VCaP (cell line): ENCODE data around the gene SETD5.

Source experiments
- H3K27ac ChIP-seq: fragments of 450-650 bp; 2 replicates; pipeline ENCODE4 v1.5.1; 2017
- CTCF ChIP-seq: fragments of 450-650 bp; conservative IDR thresholded peaks from 2 replicates; pipeline ENCODE4 v1.5.1; 2017; ENCODE audit warnings: mild to moderate bottlenecking, moderate library complexity

SETD5 gene, protein sequence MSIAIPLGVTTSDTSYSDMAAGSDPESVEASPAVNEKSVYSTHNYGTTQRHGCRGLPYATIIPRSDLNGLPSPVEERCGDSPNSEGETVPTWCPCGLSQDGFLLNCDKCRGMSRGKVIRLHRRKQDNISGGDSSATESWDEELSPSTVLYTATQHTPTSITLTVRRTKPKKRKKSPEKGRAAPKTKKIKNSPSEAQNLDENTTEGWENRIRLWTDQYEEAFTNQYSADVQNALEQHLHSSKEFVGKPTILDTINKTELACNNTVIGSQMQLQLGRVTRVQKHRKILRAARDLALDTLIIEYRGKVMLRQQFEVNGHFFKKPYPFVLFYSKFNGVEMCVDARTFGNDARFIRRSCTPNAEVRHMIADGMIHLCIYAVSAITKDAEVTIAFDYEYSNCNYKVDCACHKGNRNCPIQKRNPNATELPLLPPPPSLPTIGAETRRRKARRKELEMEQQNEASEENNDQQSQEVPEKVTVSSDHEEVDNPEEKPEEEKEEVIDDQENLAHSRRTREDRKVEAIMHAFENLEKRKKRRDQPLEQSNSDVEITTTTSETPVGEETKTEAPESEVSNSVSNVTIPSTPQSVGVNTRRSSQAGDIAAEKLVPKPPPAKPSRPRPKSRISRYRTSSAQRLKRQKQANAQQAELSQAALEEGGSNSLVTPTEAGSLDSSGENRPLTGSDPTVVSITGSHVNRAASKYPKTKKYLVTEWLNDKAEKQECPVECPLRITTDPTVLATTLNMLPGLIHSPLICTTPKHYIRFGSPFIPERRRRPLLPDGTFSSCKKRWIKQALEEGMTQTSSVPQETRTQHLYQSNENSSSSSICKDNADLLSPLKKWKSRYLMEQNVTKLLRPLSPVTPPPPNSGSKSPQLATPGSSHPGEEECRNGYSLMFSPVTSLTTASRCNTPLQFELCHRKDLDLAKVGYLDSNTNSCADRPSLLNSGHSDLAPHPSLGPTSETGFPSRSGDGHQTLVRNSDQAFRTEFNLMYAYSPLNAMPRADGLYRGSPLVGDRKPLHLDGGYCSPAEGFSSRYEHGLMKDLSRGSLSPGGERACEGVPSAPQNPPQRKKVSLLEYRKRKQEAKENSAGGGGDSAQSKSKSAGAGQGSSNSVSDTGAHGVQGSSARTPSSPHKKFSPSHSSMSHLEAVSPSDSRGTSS (N-terminal part only)

GRCh38 chr3:9397332-9397905, at the start of gene SETD5:
Gene SETD5, plus strand, starts transcription at chr3:9397615. Its CDS starts 31,324 bp downstream, at chr3:9428939.
- TF ChIP-seq CTCF, result no peak
- H3K27ac ChIP-seq, result peak within 1 kb of the TSS; percentile 98

GRCh38 chr3:9347887-9348286, 49.5 kb upstream of the SETD5 start:
- peak overlapping the region; percentile 93; the same call in 1 of the 2 replicates for H3K27ac ChIP-seq
- TF ChIP-seq CTCF, result no peak

DNA sequence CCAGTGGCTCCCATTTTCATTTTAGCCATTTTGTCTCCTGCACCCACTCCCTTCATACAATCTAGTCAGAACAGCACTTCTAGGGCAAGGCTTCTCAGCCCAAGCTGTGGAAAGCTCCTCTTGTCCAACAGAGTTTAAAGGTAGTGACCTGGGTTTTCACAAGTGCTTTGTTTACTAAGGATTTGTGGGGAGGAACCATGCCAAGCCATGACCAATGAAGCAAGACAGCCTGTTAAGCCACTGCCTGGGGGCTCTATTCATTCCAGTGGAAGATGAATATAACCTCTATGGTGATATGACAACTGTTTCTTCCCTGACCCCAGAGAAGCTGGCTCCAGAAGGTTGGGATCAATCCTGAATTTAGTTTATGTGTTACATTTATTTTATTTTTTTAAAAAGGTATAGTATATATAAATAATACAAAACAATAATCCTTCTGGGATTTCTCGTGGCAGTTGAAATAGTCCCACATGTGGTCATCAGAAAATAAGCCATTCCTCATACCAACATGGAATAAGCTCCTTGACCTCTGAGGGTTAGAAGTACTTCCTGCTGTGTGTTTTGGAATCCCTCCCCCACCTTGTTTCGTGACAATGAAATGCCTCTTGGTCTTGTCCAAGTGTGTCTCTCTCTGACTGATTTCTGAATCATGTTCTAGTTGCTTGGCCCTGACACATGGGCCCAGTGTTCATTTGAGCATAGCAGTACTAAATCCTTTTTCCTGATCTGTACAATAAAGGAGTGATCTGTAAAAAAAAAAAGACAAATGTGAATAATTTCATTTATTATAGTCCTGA, 47.9 kb upstream of the SETD5 start:
- peak overlapping the region; percentile 93 for H3K27ac ChIP-seq
- TF ChIP-seq CTCF, result no peak

DNA sequence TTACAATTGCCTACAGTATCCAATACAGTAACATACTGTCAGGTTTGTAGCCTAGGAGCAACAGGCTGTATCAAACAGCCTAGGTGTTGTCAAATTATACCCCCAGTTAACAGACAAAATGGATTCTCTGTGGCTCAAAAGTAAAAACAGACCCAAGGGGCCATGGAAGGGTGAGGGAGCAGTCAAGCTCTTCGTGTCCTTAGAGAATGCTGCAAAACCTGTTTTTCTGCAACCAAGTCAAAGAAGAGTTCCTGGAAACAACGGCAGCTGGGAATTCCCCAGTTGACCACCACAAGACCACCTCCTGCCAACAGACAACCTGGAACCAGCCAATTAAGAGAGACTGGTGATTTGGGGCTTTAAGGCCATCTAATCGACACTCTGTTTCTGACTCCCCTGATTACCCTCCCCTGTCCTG, 45.7 kb upstream of the SETD5 start:
- peak overlapping the region; percentile 93 for H3K27ac ChIP-seq

GRCh38 chr3:9352917-9353752, 44.3 kb upstream of the SETD5 start:
- peak; percentile 98 for TF ChIP-seq CTCF
- peak overlapping the region; percentile 93 for H3K27ac ChIP-seq

More for the DNA sequence above, 45.7 kb upstream of the SETD5 start:
- no peak for TF ChIP-seq CTCF
